C4-2B (cell line): ENCODE measurements around the gene ZMYM4.

Experiments used
- ZFX ChIP-seq: fragments of 450-650 bp; IDR thresholded peaks from 2 replicates; pipeline ENCODE4 v1.6.1; 2017
- TF ChIP-seq, protein P1 (sequence below): fragments of 450-650 bp; conservative IDR thresholded peaks from 2 replicates; pipeline ENCODE4 v1.5.1; 2017; ENCODE audit warnings: mild to moderate bottlenecking

DNA sequence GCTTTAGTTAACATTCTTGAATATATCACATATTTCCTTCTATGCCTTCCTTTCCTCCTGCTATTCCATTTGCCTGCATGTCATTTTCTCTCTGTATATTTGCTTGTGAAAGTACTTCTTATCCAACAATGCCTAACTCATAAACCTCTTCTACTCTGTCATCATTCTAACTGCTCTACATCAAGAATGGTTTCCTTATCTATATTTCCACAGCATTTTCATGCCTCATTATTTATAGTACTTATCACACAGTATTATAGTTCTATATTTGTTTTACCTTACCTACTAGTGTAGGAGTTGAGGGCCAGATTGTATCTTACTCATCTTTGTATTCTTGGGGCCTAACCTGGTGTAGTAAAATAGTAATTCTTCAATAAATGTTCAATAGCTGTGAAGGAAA is 91.5 kb downstream of the ZMYM4 start:
- TF ChIP-seq, protein P1, sequence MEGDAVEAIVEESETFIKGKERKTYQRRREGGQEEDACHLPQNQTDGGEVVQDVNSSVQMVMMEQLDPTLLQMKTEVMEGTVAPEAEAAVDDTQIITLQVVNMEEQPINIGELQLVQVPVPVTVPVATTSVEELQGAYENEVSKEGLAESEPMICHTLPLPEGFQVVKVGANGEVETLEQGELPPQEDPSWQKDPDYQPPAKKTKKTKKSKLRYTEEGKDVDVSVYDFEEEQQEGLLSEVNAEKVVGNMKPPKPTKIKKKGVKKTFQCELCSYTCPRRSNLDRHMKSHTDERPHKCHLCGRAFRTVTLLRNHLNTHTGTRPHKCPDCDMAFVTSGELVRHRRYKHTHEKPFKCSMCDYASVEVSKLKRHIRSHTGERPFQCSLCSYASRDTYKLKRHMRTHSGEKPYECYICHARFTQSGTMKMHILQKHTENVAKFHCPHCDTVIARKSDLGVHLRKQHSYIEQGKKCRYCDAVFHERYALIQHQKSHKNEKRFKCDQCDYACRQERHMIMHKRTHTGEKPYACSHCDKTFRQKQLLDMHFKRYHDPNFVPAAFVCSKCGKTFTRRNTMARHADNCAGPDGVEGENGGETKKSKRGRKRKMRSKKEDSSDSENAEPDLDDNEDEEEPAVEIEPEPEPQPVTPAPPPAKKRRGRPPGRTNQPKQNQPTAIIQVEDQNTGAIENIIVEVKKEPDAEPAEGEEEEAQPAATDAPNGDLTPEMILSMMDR = no peak
- no peak for TF ChIP-seq ZFX
